ENCODE data around the gene SAA4. TPM values are rescaled to one million over a fixed set of nuclear protein-coding genes. Genes with fewer than 3 reads are reported as not detected.
A peak's percentile ranks its signal among the peaks of the same experiment; 100 is the strongest.

The SAA4 gene
- total and polyA plus RNA-seq, 3 donors from 2014 or later: 0.84 TPM; not detected in 2

- DNase-seq: no peak
- no peak overlapping the region for H3K27ac ChIP-seq
- intact Hi-C loops (cut with DNase I; ENCODE audit: low total_unique reads): no loop called here
- no peak overlapping the region for H3K4me3 ChIP-seq
- H3K4me1 ChIP-seq: no peaks in the 10 kb centered on the region
- no peak for TF ChIP-seq POLR2A (IDR thresholded peaks at IDR 0.05)
- no peak for TF ChIP-seq CTCF (IDR thresholded peaks at IDR 0.05)
- 89 to 90% methylated on average over 3 of the region's 3 CpGs for WGBS, 2 donors
- no peaks in the 10 kb centered on the region for H3K36me3 ChIP-seq (ENCODE audit: low read depth, missing control alignments)
- no peaks in the 10 kb centered on the region for H3K9me3 ChIP-seq
- no peaks in the 10 kb centered on the region for H3K27me3 ChIP-seq
Measured at GRCh38 chr11:18222814-18223421, 13.7 kb downstream of the SAA4 start.

- Histone ChIP-seq H3K36me3 (ENCODE audit: low read depth, missing control alignments) (no peaks in the 10 kb centered on the region), H3K4me1 (no peaks in the 10 kb centered on the region), H3K9me3 (no peaks in the 10 kb centered on the region), H3K4me3 (no peak overlapping the region), H3K27me3 (no peaks in the 10 kb centered on the region), H3K27ac (no peak overlapping the region)
- WGBS, 2 donors: 93 to 100% methylated on average over 3 of the region's 5 CpGs
- intact Hi-C loops (cut with DNase I; ENCODE audit: low total_unique reads): no loop called here
- DNase-seq: no peak
- no peak for TF ChIP-seq POLR2A (IDR thresholded peaks at IDR 0.05)
- TF ChIP-seq CTCF (IDR thresholded peaks at IDR 0.05): no peak
Measured at GRCh38 chr11:18221274-18221876, 15.2 kb downstream of the SAA4 start.

GRCh38 chr11:18209058-18209457 lies 27.5 kb downstream of the SAA4 start:
- H3K4me3 ChIP-seq: peak overlapping the region; percentile 9 to 52
- TF ChIP-seq POLR2A (IDR thresholded peaks at IDR 0.05) (no peak), CTCF (IDR thresholded peaks at IDR 0.05) (no peak)

GRCh38 chr11:18204771-18205170 lies 31.8 kb downstream of the SAA4 start:
- no peak for TF ChIP-seq POLR2A (IDR thresholded peaks at IDR 0.05)
- TF ChIP-seq CTCF (IDR thresholded peaks at IDR 0.05): no peak
- Histone ChIP-seq H3K4me3 (no peak overlapping the region), H3K27me3 (no peaks in the 10 kb centered on the region), H3K27ac (no peak overlapping the region), H3K9me3 (no peaks in the 10 kb centered on the region), H3K4me1 (no peaks in the 10 kb centered on the region), H3K36me3 (ENCODE audit: low read depth, missing control alignments) (no peaks in the 10 kb centered on the region)
- DNase-seq: no peak
- intact Hi-C loops (cut with DNase I; ENCODE audit: low total_unique reads): no loop called here

More at GRCh38 chr11:18209058-18209457, 27.5 kb downstream of the SAA4 start:
- DNase-seq: no peak
- WGBS, 2 donors: 23 to 29% methylated on average over 23 to 33 of the region's 33 CpGs
- Histone ChIP-seq H3K4me1 (no peaks in the 10 kb centered on the region), H3K27me3 (no peaks in the 10 kb centered on the region), H3K9me3 (no peaks in the 10 kb centered on the region), H3K27ac (no peak overlapping the region), H3K36me3 (ENCODE audit: low read depth, missing control alignments) (no peaks in the 10 kb centered on the region)
- intact Hi-C loops (cut with DNase I; ENCODE audit: low total_unique reads): no loop called here

GRCh38 chr11:18204220-18204619 lies 32.4 kb downstream of the SAA4 start:
- DNase-seq: no peak
- Histone ChIP-seq H3K27ac (no peak overlapping the region), H3K36me3 (ENCODE audit: low read depth, missing control alignments) (no peaks in the 10 kb centered on the region), H3K4me1 (no peaks in the 10 kb centered on the region), H3K27me3 (no peaks in the 10 kb centered on the region), H3K4me3 (no peak overlapping the region), H3K9me3 (no peaks in the 10 kb centered on the region)
- no peak for TF ChIP-seq POLR2A (IDR thresholded peaks at IDR 0.05)
- TF ChIP-seq CTCF (IDR thresholded peaks at IDR 0.05): no peak
- intact Hi-C loops (cut with DNase I; ENCODE audit: low total_unique reads): no loop called here
- 74 to 81% methylated on average over 3 of the region's 3 CpGs for WGBS, 2 donors

Data from testis (tissue), 3 donors.